8988T (cell line): ENCODE results near the gene DZIP1L.

ENCODE experiments used
- DNase-seq: peaks from one replicate; pipeline ENCODE4 v3.0.0; 2011

DZIP1L gene

GRCh38 chr3:138031536-138031935, 83.9 kb downstream of the DZIP1L start:
- DNase-seq, result no peak

- no peak for DNase-seq
These were observed 84.6 kb downstream of the DZIP1L start for GRCh38 chr3:138030734-138031280.

- DNase-seq, result no peak
These were observed 87.6 kb downstream of the DZIP1L start for GRCh38 chr3:138027821-138028220.

GRCh38 chr3:138025553-138025952, 89.9 kb downstream of the DZIP1L start:
- no peak for DNase-seq

GRCh38 chr3:138023754-138024153, 91.7 kb downstream of the DZIP1L start:
- no peak for DNase-seq

GRCh38 chr3:138019281-138020069, 95.9 kb downstream of the DZIP1L start:
- DNase-seq, result no peak

GRCh38 chr3:138016065-138016464, 99.3 kb downstream of the DZIP1L start:
- DNase-seq, result no peak

- DNase-seq, result no peak
These were observed 102.9 kb downstream of the DZIP1L start for GRCh38 chr3:138012526-138012925.
